Measurements from ENCODE around the gene PIP5K1B. TPM values are rescaled to one million over a fixed set of nuclear protein-coding genes. Genes with fewer than 3 reads are reported as not detected.

PIP5K1B gene
- 100 to 1,000 TPM in 1 of 3 donors, 10 to 100 TPM in 2; 60.0 to 122 (median 73.3) TPM for total RNA-seq
- long read RNA-seq, donor 1, transcript PIP5K1B-201 (16 exons, 2,654 nt), result major isoform, 8 of 28 reads
- long read RNA-seq, donor 1, partial matches to known transcripts, result 3 of 28 reads
- long read RNA-seq, donor 1, other reads (novel, unspliced or antisense), result 16 of 28 reads
- long read RNA-seq, donor 2, partial matches to known transcripts, result 8 of 27 reads
- long read RNA-seq, donor 2, other reads (novel, unspliced or antisense), result 15 of 27 reads

- H3K36me3 ChIP-seq (ENCODE audit: low read depth), result no peaks in the 10 kb centered on the region
- peak; percentile 84 to 92 (median 91) for DNase-seq
- H3K4me1 ChIP-seq (ENCODE audit: low read depth), result peaks cover 18% of the 10 kb centered on the region
- H3K9me3 ChIP-seq, result no peaks in the 10 kb centered on the region
- intact Hi-C loops (cut with DNase I, micrococcal nuclease), result no loop called here
- no peak for TF ChIP-seq CTCF (IDR thresholded peaks at IDR 0.05)
- peak within 1 kb of the TSS; percentile 58 for H3K4me3 ChIP-seq
- peak; percentile 92 for ATAC-seq
Observed at GRCh38 chr9:68704814-68705530, at the start of gene PIP5K1B. PIP5K1B (plus strand) TSS chr9:68705240; CDS start chr9:68822615, 117,375 bp downstream.

GRCh38 chr9:68664036-68664435, 41.0 kb upstream of the PIP5K1B start:
- intact Hi-C loops (cut with DNase I, micrococcal nuclease), result no loop called here
- DNase-seq, result no peak
- ATAC-seq, result no peak
- no peaks in the 10 kb centered on the region for H3K36me3 ChIP-seq (ENCODE audit: low read depth)
- no peak overlapping the region for H3K4me3 ChIP-seq
- TF ChIP-seq CTCF (IDR thresholded peaks at IDR 0.05), result no peak
- H3K9me3 ChIP-seq, result no peaks in the 10 kb centered on the region
- no peaks in the 10 kb centered on the region for H3K4me1 ChIP-seq (ENCODE audit: low read depth)

- DNase-seq, result no peak
- H3K36me3 ChIP-seq (ENCODE audit: low read depth), result no peaks in the 10 kb centered on the region
- intact Hi-C loops (cut with DNase I, micrococcal nuclease), result no loop called here
- TF ChIP-seq CTCF (IDR thresholded peaks at IDR 0.05), result no peak
- no peaks in the 10 kb centered on the region for H3K9me3 ChIP-seq
- no peak overlapping the region for H3K4me3 ChIP-seq
- H3K4me1 ChIP-seq (ENCODE audit: low read depth), result no peaks in the 10 kb centered on the region
- no peak for ATAC-seq
Observed at GRCh38 chr9:68668127-68668526, 36.9 kb upstream of the PIP5K1B start.

GRCh38 chr9:68669218-68669617, 35.8 kb upstream of the PIP5K1B start:
- ATAC-seq (no peak), DNase-seq (no peak)
- Histone ChIP-seq H3K36me3 (ENCODE audit: low read depth) (no peaks in the 10 kb centered on the region), H3K9me3 (no peaks in the 10 kb centered on the region), H3K4me3 (no peak overlapping the region), H3K4me1 (ENCODE audit: low read depth) (no peaks in the 10 kb centered on the region)
- intact Hi-C loops (cut with DNase I, micrococcal nuclease), result no loop called here
- no peak for TF ChIP-seq CTCF (IDR thresholded peaks at IDR 0.05)

- Histone ChIP-seq H3K9me3 (no peaks in the 10 kb centered on the region), H3K36me3 (ENCODE audit: low read depth) (no peaks in the 10 kb centered on the region), H3K4me1 (ENCODE audit: low read depth) (no peaks in the 10 kb centered on the region), H3K4me3 (no peak overlapping the region)
- DNase-seq (no peak), ATAC-seq (no peak)
- intact Hi-C loops (cut with DNase I, micrococcal nuclease), result no loop called here
- no peak for TF ChIP-seq CTCF (IDR thresholded peaks at IDR 0.05)
Observed at GRCh38 chr9:68672215-68672614, 32.8 kb upstream of the PIP5K1B start.
